SK-N-SH treated with all-trans-retinoic acid at 6 μM for 48 hours (cell line): ENCODE measurements around the gene SLC37A1.

Experiments
- ATAC-seq: fragments of 200-7000 bp; cut with Tn5 transposase; 3 replicates; pipeline ENCODE4 v1.9.1; 2020; ENCODE audit warnings: mild to moderate bottlenecking, moderate library complexity
- ARNTL ChIP-seq: fragments of 450-650 bp; formaldehyde crosslinking; IDR thresholded peaks from 2 replicates; pipeline ENCODE4 v1.5.0; 2020; ENCODE audit warnings: low read depth, mild to moderate bottlenecking, moderate library complexity, borderline replicate concordance
- CREB5 ChIP-seq: fragments of 250-450 bp; sonication (Bioruptor Pico); IDR thresholded peaks from 2 replicates; pipeline ENCODE4 v1.5.1; 2020; ENCODE audit warnings: low read depth, mild to moderate bottlenecking, moderate library complexity
- CSDC2 ChIP-seq: fragments of 250-450 bp; sonication (Bioruptor Pico); IDR thresholded peaks from 2 replicates; pipeline ENCODE4 v1.5.0; 2020; ENCODE audit warnings: mild to moderate bottlenecking, moderate library complexity
- CSRNP3 ChIP-seq: fragments of 250-450 bp; sonication (Bioruptor Pico); IDR thresholded peaks from 2 replicates; pipeline ENCODE4 v1.5.1; 2021; ENCODE audit warnings: mild to moderate bottlenecking, moderate library complexity
- ESRRG ChIP-seq: fragments of 250-450 bp; sonication (Bioruptor Pico); IDR thresholded peaks from 2 replicates; pipeline ENCODE4 v1.6.1; 2021; ENCODE audit warnings: mild to moderate bottlenecking
- GLIS3 ChIP-seq: fragments of 250-450 bp; sonication (Bioruptor Pico); IDR thresholded peaks from 2 replicates; pipeline ENCODE4 v1.5.0; 2020; ENCODE audit warnings: mild to moderate bottlenecking, moderate library complexity
- ISL1 ChIP-seq: fragments of 250-450 bp; sonication (Bioruptor Pico); IDR thresholded peaks from 2 replicates; pipeline ENCODE4 v2.1.2; 2022; ENCODE audit warnings: mild to moderate bottlenecking, moderate library complexity
- POU6F1 ChIP-seq: fragments of 250-450 bp; sonication (Bioruptor Pico); IDR thresholded peaks from 2 replicates; pipeline ENCODE4 v1.8.0; 2021; ENCODE audit warnings: low read depth, mild to moderate bottlenecking, moderate library complexity, borderline replicate concordance
- PPARA ChIP-seq: fragments of 250-450 bp; sonication (Bioruptor Pico); IDR thresholded peaks from 2 replicates; pipeline ENCODE4 v1.5.0; 2020; ENCODE audit warnings: mild to moderate bottlenecking, borderline replicate concordance
- RARB ChIP-seq: fragments of 250-450 bp; sonication (Bioruptor Pico); IDR thresholded peaks from 2 replicates; pipeline ENCODE4 v1.8.0; 2021; ENCODE audit warnings: mild to moderate bottlenecking, moderate library complexity
- SNAI2 ChIP-seq: fragments of 250-450 bp; sonication (Bioruptor Pico); IDR thresholded peaks from 2 replicates; pipeline ENCODE4 v1.5.0; 2020; ENCODE audit warnings: mild to moderate bottlenecking, moderate library complexity
- TOX ChIP-seq: fragments of 250-450 bp; sonication (Bioruptor Pico); IDR thresholded peaks from 2 replicates; pipeline ENCODE4 v1.8.0; 2021; ENCODE audit warnings: mild to moderate bottlenecking, moderate library complexity, borderline replicate concordance
- TSHZ2 ChIP-seq: fragments of 250-450 bp; sonication (Bioruptor Pico); IDR thresholded peaks from 2 replicates; pipeline ENCODE4 v1.5.0; 2020; ENCODE audit warnings: mild to moderate bottlenecking, moderate library complexity
- ZC3H10 ChIP-seq: fragments of 250-450 bp; sonication (Bioruptor Pico); IDR thresholded peaks from 2 replicates; pipeline ENCODE4 v1.5.1; 2021; ENCODE audit warnings: mild to moderate bottlenecking, moderate library complexity
- ZFP3 ChIP-seq: fragments of 250-450 bp; sonication (Bioruptor Pico); IDR thresholded peaks from 2 replicates; pipeline ENCODE4 v1.5.0; 2020; ENCODE audit warnings: mild to moderate bottlenecking, moderate library complexity
- ZFP30 ChIP-seq: fragments of 450-650 bp; formaldehyde crosslinking; IDR thresholded peaks from 2 replicates; pipeline ENCODE4 v1.5.0; 2022; ENCODE audit warnings: mild to moderate bottlenecking, moderate library complexity
- ZNF565 ChIP-seq: fragments of 450-650 bp; formaldehyde crosslinking; conservative IDR thresholded peaks from 2 replicates; pipeline ENCODE4 v1.5.0; 2020; ENCODE audit warnings: low read depth, mild to moderate bottlenecking, moderate library complexity
- ZNF8 ChIP-seq: fragments of 450-650 bp; formaldehyde crosslinking; IDR thresholded peaks from 2 replicates; pipeline ENCODE4 v1.5.0; 2020; ENCODE audit warnings: mild to moderate bottlenecking, moderate library complexity

The SLC37A1 gene

GRCh38 chr21:42568376-42568775 is 54.7 kb downstream of the SLC37A1 start (continued):
- TF ChIP-seq PPARA (CRISPR knock-in tag) (no peak), ZNF8 (no peak), CSRNP3 (CRISPR knock-in tag) (no peak), ESRRG (CRISPR knock-in tag) (no peak), ZNF565 (no peak), ISL1 (CRISPR knock-in tag) (no peak), SNAI2 (CRISPR knock-in tag) (no peak), TSHZ2 (CRISPR knock-in tag) (no peak), GLIS3 (CRISPR knock-in tag) (no peak)
- TF ChIP-seq, all 23 proteins: peak for 0

GRCh38 chr21:42568866-42569731 is 55.4 kb downstream of the SLC37A1 start:
- TF ChIP-seq ESRRG (CRISPR knock-in tag) (no peak), GLIS3 (CRISPR knock-in tag) (no peak), ZFP3 (CRISPR knock-in tag) (no peak), ZC3H10 (no peak), ISL1 (CRISPR knock-in tag) (no peak), ARNTL (CRISPR knock-in tag) (no peak), TSHZ2 (CRISPR knock-in tag) (no peak), ZFP30 (CRISPR knock-in tag) (no peak)
- ATAC-seq: no peak

- TF ChIP-seq ZFP30 (CRISPR knock-in tag) (no peak), POU6F1 (CRISPR knock-in tag) (no peak), TSHZ2 (CRISPR knock-in tag) (no peak), SNAI2 (CRISPR knock-in tag) (no peak), RARB (no peak), CSDC2 (CRISPR knock-in tag) (no peak), CREB5 (CRISPR knock-in tag) (no peak), ISL1 (CRISPR knock-in tag) (no peak), GLIS3 (CRISPR knock-in tag) (no peak), PPARA (CRISPR knock-in tag) (no peak), ZNF8 (no peak), TOX (CRISPR knock-in tag) (no peak), ZC3H10 (no peak)
- TF ChIP-seq, all 23 proteins: peak for 0
- ATAC-seq: no peak
These were observed 56.2 kb downstream of the SLC37A1 start for GRCh38 chr21:42569732-42570301.
